Stimulated activated CD4-positive, alpha-beta T cell treated with anti-CD3 and anti-CD28 coated beads, TNF-alpha, amount 100 ng/mL, for 24 hours (primary cell): ENCODE measurements around the gene TRIL.

Experiments
- DNase-seq, 3 experiments: peaks; one replicate each; pipeline ENCODE4 v3.0.0-alpha.2; 2020; ENCODE audit warnings: low read depth in 3 of 3

The TRIL gene

DNA sequence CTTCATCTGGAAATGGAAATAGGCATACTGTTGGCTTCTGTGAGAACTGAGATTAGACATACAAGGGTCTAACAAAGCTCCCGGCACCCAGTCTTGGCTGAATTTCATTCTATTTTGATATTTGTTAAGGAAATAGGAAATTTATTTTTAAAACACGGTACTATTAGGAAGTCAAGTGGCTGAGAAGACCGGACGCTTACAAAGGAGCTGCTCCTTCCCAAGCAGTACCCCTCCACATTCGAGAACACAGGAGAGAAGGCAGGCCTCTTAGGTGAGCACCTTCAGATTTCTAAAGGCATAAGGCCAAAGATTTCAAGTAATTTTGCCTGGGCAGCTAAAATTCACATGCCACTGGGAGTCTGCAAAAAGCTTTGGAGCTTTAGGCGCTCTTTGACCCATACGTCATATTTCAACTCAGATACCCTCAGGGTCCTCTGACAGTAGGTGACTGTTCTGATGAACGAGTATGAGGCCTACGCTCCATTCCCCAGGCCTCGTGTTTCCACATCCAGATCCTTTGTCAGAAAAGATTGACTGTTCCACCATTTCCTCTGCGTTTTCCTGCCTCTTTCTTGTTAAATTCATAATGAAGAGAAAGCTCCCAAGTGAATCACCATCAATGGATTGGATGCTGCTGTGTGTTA lies 17.3 kb downstream of the TRIL start:
- no peak for DNase-seq

DNA sequence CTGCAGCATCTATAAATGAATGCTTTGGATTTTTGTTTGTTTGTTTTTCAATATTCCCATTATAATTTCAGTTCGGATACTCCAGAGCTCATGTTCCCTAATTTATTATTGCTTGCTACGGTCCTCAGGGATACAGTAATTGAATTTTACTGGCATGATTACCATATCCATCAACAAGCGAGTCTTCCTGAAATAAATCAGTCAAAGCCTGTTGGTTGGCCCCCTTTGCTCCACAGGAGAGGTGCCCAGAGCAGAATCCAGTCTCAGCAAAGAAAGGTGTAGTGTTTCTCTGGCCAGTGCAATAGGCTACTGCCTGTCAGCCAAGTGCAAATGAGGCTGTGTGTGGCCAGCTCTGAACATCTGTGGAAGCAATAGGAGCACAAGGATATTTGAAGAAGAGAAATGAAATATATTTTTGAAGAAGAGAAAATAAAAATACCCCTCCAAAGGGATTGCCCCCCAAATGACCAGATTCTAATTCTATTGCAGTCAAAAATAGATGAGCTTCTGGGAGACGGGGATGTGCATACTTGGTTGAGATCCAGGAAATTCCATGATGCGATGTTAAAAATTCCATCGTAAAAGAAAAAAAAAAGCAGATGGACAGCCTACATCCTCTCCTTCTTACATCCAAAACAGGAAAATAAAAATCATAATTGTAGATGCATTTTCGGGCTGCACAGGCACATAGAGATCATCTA lies 18.1 kb downstream of the TRIL start:
- no peak for DNase-seq

- DNase-seq: no peak
Observed at GRCh38 chr7:28939367-28939766, 18.8 kb downstream of the TRIL start.

- no peak for DNase-seq
Observed at GRCh38 chr7:28937619-28938018, 20.5 kb downstream of the TRIL start.

- DNase-seq: no peak
Observed at GRCh38 chr7:28937103-28937502, 21.0 kb downstream of the TRIL start.

- no peak for DNase-seq
Observed at GRCh38 chr7:28933846-28934320, 24.2 kb downstream of the TRIL start.

DNA sequence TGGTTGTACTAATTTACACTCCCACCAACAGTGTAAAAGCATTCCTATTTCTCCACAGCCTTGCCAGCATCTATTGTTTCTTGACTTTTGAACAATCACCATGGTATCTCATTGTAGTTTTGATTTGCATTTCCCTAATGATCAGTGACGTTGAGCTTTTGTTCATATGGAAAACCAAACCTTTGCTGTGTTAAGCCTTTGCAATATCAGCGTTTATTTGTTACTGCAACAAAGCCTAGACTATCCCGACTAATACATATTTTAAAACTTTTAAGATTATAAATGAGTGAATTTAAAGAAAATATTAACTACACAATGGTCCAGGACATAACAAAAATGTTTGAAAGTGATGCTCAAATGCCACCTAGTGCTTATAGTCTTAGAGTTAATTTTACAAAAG lies 26.6 kb downstream of the TRIL start:
- no peak for DNase-seq

DNA sequence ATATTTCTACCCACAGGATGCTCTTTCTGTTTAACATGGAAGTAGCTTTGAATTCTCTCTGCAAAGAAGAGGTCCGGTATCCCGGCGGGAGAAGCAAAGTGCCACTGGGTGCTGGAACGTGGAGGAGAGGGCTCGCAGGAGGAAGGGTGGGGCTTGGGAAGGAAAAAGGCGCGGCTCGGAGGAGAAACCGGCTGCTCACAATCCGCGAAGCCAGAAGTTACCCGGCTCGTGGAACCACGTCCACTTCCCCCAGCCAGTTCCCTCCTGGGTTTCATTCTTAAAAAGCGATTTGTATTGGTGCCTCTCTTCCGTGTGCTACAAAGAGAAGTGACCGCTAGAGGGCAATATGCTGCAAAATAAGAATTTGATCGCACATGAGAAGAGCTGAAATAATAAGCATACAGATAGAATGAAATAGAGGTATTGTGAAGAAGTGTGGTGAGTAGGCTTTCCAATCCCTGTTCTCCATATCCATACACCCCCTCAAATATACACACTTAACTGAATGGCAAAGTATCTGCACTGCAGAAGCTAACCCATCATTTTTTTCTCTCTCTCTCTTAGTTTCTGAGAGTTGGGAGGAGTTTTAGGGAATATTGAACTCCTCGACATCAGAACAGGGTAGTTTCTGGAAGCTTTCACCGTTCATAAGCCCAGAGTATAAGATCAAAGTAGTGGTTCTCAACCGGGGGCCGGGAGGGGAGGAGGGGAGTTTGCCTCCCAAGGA lies 31.1 kb downstream of the TRIL start:
- DNase-seq: peak in 1 of 3 experiments; percentile 30

DNA sequence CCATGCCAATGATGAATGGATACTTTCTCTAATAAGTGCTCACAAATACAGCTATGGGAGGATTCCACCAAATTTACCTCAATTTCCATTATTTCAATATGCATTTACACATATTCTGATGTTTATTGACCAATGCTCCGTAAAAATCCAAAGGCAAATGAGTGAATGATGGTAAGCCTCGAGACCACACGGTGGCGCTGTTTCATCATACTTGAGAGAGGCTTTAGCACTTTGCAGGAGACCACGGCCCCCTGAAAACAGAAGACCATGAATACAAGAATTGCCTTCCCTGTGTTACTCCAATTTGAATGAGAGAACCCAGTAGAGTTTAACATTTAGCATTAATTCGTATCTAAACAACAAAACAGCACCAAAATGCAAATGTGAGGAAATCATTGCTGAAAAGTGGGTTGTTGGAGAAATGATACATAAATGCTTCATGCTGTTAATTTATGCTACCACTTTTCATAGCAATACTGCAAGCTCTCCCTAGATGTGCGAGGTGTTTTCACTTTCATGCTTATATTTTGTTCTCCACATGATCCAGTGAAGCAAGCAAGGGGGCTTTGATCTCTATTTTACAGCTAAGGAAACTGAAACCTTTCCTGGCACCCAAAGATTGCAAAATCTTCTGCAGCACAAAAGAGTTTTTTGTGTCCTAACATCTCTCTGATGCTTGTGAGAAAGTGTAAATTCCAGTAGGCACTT lies 35.4 kb downstream of the TRIL start:
- DNase-seq: peak; percentile 31 to 45 (median 35)

- DNase-seq: peak in 2 of 3 experiments; percentile 4 to 17
Observed at GRCh38 chr7:28921822-28922221, 36.3 kb downstream of the TRIL start.

- DNase-seq: no peak
Observed at GRCh38 chr7:28920424-28920823, 37.7 kb downstream of the TRIL start.

DNA sequence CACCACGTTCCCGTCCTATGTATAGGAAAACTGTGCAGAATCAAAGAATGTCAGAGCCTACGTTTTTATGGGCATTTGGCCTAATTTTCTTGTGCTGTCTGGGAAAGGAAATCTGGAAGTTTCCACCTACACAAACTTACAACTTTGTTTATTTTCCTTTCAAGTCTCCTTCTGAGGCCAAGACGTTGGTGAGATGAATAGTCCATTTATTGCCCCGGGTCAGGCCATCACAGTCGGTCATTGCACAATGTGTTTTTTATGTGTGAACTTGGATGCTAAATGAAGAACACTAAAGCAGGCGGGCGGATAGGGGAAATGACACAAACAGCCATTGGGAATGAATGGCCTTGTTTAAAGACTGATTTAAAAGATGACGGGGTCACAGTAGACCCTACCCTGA lies 38.6 kb downstream of the TRIL start:
- no peak for DNase-seq

- DNase-seq: no peak
Observed at GRCh38 chr7:28908775-28909174, 49.4 kb downstream of the TRIL start.

- DNase-seq: no peak
Observed at GRCh38 chr7:28905464-28905863, 52.7 kb downstream of the TRIL start.

DNA sequence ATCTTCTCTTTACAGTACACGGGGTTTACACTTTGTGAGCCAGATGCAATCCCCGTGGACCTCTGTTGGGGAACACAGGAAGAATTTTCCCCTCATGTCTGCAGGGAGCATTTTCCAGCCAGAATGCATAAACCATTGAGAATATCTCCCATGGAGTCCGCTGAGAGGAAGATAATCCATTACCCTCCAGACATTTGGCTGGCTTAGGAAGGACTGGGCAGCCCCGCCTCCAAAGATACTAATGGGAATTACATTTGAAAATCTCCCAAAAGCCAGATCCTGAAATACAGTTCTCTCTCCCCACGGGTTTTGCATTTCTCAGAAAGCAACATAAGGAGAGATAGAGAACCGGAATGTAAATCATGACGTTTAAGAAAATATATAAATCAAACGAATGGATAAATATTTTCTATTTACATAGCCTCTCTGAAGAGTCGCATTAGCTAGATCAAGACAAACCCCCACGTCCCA lies 53.5 kb downstream of the TRIL start:
- DNase-seq: no peak

GRCh38 chr7:28903730-28904577 lies 54.2 kb downstream of the TRIL start:
- DNase-seq: no peak
